Loucy (cell line): ENCODE results near the gene HMGXB3.

Experiments
- H2AFZ ChIP-seq: fragments of 200-600 bp; sonication (generic); 2 replicates; pipeline ENCODE4 v1.6.0; 2016; ENCODE audit warnings: antibody characterized with exemption, mild to moderate bottlenecking, low read length, moderate library complexity
- H3F3A ChIP-seq: fragments of 200-600 bp; 2 replicates; pipeline ENCODE4 v1.6.0; 2016; ENCODE audit warnings: antibody characterized with exemption, low read depth, mild to moderate bottlenecking
- H3K27me3 ChIP-seq: fragments of 200-600 bp; sonication (generic); 2 replicates; pipeline ENCODE4 v1.6.1; 2014; ENCODE audit warnings: low read length, mild to moderate bottlenecking; ENCODE audit not compliant: insufficient read depth, poor library complexity, severe bottlenecking
- H3K36me3 ChIP-seq: fragments of 200-600 bp; sonication (generic); 2 replicates; pipeline ENCODE4 v1.6.1; 2016; ENCODE audit warnings: low read length; ENCODE audit not compliant: insufficient read depth
- H3K4me1 ChIP-seq: fragments of 200-600 bp; sonication (generic); 2 replicates; pipeline ENCODE4 v1.5.1; 2014; ENCODE audit warnings: low read length, mild to moderate bottlenecking; ENCODE audit not compliant: insufficient read depth, poor library complexity, severe bottlenecking
- H3K4me2 ChIP-seq: fragments of 200-600 bp; sonication (generic); 2 replicates; pipeline ENCODE4 v1.6.0; 2014; ENCODE audit warnings: antibody characterized with exemption, low read length, low read depth, mild to moderate bottlenecking; ENCODE audit not compliant: poor library complexity, severe bottlenecking
- H3K4me3 ChIP-seq: fragments of 200-600 bp; sonication (generic); 2 replicates; pipeline ENCODE4 v1.5.1; 2014; ENCODE audit warnings: low read length, mild to moderate bottlenecking, mixed read lengths; ENCODE audit not compliant: poor library complexity, severe bottlenecking
- H3K79me2 ChIP-seq: fragments of 200-600 bp; sonication (generic); 2 replicates; pipeline ENCODE4 v1.6.1; 2014; ENCODE audit warnings: low read length; ENCODE audit not compliant: insufficient read depth
- H3K9ac ChIP-seq: fragments of 200-600 bp; sonication (generic); 2 replicates; pipeline ENCODE4 v1.6.0; 2014; ENCODE audit warnings: mild to moderate bottlenecking, low read depth, low read length, moderate library complexity; ENCODE audit not compliant: poor library complexity, severe bottlenecking
- H3K9me2 ChIP-seq: fragments of 200-600 bp; sonication (generic); replicated peaks from 2 replicates; pipeline ENCODE4 v1.6.1; 2016; ENCODE audit warnings: low read depth, low read length, mixed read lengths
- H3K9me3 ChIP-seq: fragments of 200-600 bp; sonication (generic); 2 replicates; pipeline ENCODE4 v1.6.1; 2014; ENCODE audit warnings: mild to moderate bottlenecking, antibody characterized with exemption, low read length, low read depth; ENCODE audit not compliant: insufficient read depth
- H4K20me1 ChIP-seq: fragments of 200-600 bp; sonication (generic); 2 replicates; pipeline ENCODE4 v1.6.0; 2014; ENCODE audit warnings: antibody characterized with exemption, low read length, mild to moderate bottlenecking; ENCODE audit not compliant: insufficient read depth, poor library complexity, severe bottlenecking
- CTCF ChIP-seq: fragments of 200-600 bp; sonication (generic); conservative IDR thresholded peaks from 2 replicates; pipeline ENCODE4 v1.5.1; 2014; ENCODE audit warnings: mild to moderate bottlenecking, antibody characterized with exemption, low read length
- EZH2phosphoT487 ChIP-seq: fragments of 200-600 bp; IDR thresholded peaks from 2 replicates; pipeline ENCODE4 v1.6.1; 2018; ENCODE audit warnings: antibody characterized with exemption, mild to moderate bottlenecking, moderate library complexity, borderline replicate concordance

Gene HMGXB3

GRCh38 chr5:150062216-150062922, 61.8 kb downstream of the HMGXB3 start:
- H3K4me2 ChIP-seq: no peak overlapping the region
- no peak overlapping the region for H2AFZ ChIP-seq
- H3K9me3 ChIP-seq: no peaks in the 10 kb centered on the region
- no peaks in the 10 kb centered on the region for H3K9me2 ChIP-seq
- H3K9ac ChIP-seq: no peak overlapping the region
- no peaks in the 10 kb centered on the region for H3K27me3 ChIP-seq
- no peaks in the 10 kb centered on the region for H3F3A ChIP-seq
- H4K20me1 ChIP-seq: no peaks in the 10 kb centered on the region
- H3K79me2 ChIP-seq: no peaks in the 10 kb centered on the region
- H3K36me3 ChIP-seq: no peaks in the 10 kb centered on the region
- no peak for TF ChIP-seq CTCF
- no peak for TF ChIP-seq EZH2phosphoT487
- peaks cover 22% of the 10 kb centered on the region for H3K4me1 ChIP-seq
- H3K4me3 ChIP-seq: no peak overlapping the region

GRCh38 chr5:150063638-150064037, 63.1 kb downstream of the HMGXB3 start:
- TF ChIP-seq CTCF: no peak
- TF ChIP-seq EZH2phosphoT487: no peak
- H3K9me2 ChIP-seq: no peaks in the 10 kb centered on the region
- no peak overlapping the region for H3K9ac ChIP-seq
- no peaks in the 10 kb centered on the region for H3F3A ChIP-seq
- no peaks in the 10 kb centered on the region for H3K36me3 ChIP-seq
- no peak overlapping the region for H3K4me3 ChIP-seq
- H3K79me2 ChIP-seq: no peaks in the 10 kb centered on the region
- H2AFZ ChIP-seq: no peak overlapping the region
- no peak overlapping the region for H3K4me2 ChIP-seq
- no peaks in the 10 kb centered on the region for H3K27me3 ChIP-seq
- H4K20me1 ChIP-seq: no peaks in the 10 kb centered on the region
- no peaks in the 10 kb centered on the region for H3K9me3 ChIP-seq
- peaks cover 34% of the 10 kb centered on the region for H3K4me1 ChIP-seq

- Histone ChIP-seq H3K9me3 (no peaks in the 10 kb centered on the region), H3K27me3 (no peaks in the 10 kb centered on the region), H3F3A (no peaks in the 10 kb centered on the region), H3K9ac (no peak overlapping the region), H3K4me3 (no peak overlapping the region), H3K36me3 (no peaks in the 10 kb centered on the region), H3K4me1 (peaks cover 37% of the 10 kb centered on the region), H3K79me2 (no peaks in the 10 kb centered on the region), H3K4me2 (no peak overlapping the region), H2AFZ (no peak overlapping the region), H4K20me1 (no peaks in the 10 kb centered on the region), H3K9me2 (no peaks in the 10 kb centered on the region)
- TF ChIP-seq CTCF: no peak
- TF ChIP-seq EZH2phosphoT487: no peak
These were observed 64.2 kb downstream of the HMGXB3 start for GRCh38 chr5:150064681-150065220.
